Measurements from ENCODE around the gene APOA4. TPM values are rescaled to one million over a fixed set of nuclear protein-coding genes. Genes with fewer than 3 reads are reported as not detected.

APOA4 gene
- total and polyA plus RNA-seq, 2 of the 13 experiments (the other 11 are each of a cell fraction or from before 2014, with no cell fraction given): 3.8 to 7.2 TPM

- TF ChIP-seq FOXP4 (CRISPR knock-in tag; IDR thresholded peaks at IDR 0.05) (0 out of 2 replicates have a peak, but pooled peaks have one; percentile 11), ZFP36L1 (CRISPR knock-in tag; IDR thresholded peaks at IDR 0.05) (peak; percentile 54; the same call in 1 of the 2 replicates), ZSCAN5A (CRISPR knock-in tag; IDR thresholded peaks at IDR 0.05; ENCODE audit: borderline replicate concordance) (0 out of 2 replicates have a peak, but pooled peaks have one; percentile 24), ZSCAN31 (CRISPR knock-in tag; IDR thresholded peaks at IDR 0.05; ENCODE audit: low read depth) (peak; percentile 74; the same call in 1 of the 2 replicates), HDAC2 (CRISPR knock-in tag; IDR thresholded peaks at IDR 0.05) (peak; percentile 37; the same call in 1 of the 2 replicates), ZNF749 (CRISPR knock-in tag; IDR thresholded peaks at IDR 0.05; ENCODE audit: borderline replicate concordance) (no peak; the same call in 1 of the 2 replicates), ZBTB7B (CRISPR knock-in tag; IDR thresholded peaks at IDR 0.05) (peak; percentile 45), ZNF770 (CRISPR knock-in tag; IDR thresholded peaks at IDR 0.05) (peak; percentile 40; the same call in 1 of the 2 replicates), SRSF9 (IDR thresholded peaks at IDR 0.05; ENCODE audit: borderline replicate concordance, insufficient read depth, low read depth, low read length, poor library complexity, severe bottlenecking) (no peak), SKI (IDR thresholded peaks at IDR 0.05; ENCODE audit: partially characterized antibody) (no peak), RBM39 (IDR thresholded peaks at IDR 0.05; ENCODE audit: low read depth, low read length, poor library complexity, severe bottlenecking) (peak; percentile 76), HNRNPLL (IDR thresholded peaks at IDR 0.05; ENCODE audit: low read depth, low read length, poor library complexity, severe bottlenecking) (no peak), CEBPZ (IDR thresholded peaks at IDR 0.05; ENCODE audit: low read length) (no peak), RBM22 (optimal IDR thresholded peaks at IDR 0.05; ENCODE audit: low read length) (peak; percentile 14), ZNF451 (CRISPR knock-in tag; IDR thresholded peaks at IDR 0.05) (peak; percentile 37; the same call in 1 of the 2 replicates), NFKBIZ (CRISPR knock-in tag; IDR thresholded peaks at IDR 0.05) (peak; percentile 55; the same call in 1 of the 2 replicates), CC2D1A (CRISPR knock-in tag; IDR thresholded peaks at IDR 0.05) (no peak), WIZ (CRISPR knock-in tag; IDR thresholded peaks at IDR 0.05) (0 out of 2 replicates have a peak, but pooled peaks have one; percentile 15), ELF1 (CRISPR knock-in tag; IDR thresholded peaks at IDR 0.05) (0 out of 2 replicates have a peak, but pooled peaks have one; percentile 21)
Observed at GRCh38 chr11:116835791-116836631, 12.9 kb upstream of the APOA4 start (continued).

All from HepG2 (cell line).